Lower leg skin (tissue), 4 donors: ENCODE results near the gene SPRED2. TPM values are rescaled to one million over a fixed set of nuclear protein-coding genes. Genes with fewer than 3 reads are reported as not detected.
"Not testable (repeated sequence)": the region's sequence is repeated elsewhere in the genome, so short reads cannot be mapped to it uniquely, and the experiment has no call there.

Experiments
- DNase-seq, 2 donors: peaks; one replicate each; pipeline ENCODE4 v3.0.0-alpha.2; 2019; ENCODE audit warnings: low spot score in 2 of 2
- H3K4me3 ChIP-seq: fragments of 200-600 bp; sonication (generic); 2 replicates; pipeline ENCODE4 v1.5.1; 2017; ENCODE audit warnings: mild to moderate bottlenecking, low read depth; ENCODE audit not compliant: poor library complexity, severe bottlenecking
- POLR2A ChIP-seq, 2 donors: fragments of 450-650 bp; IDR thresholded peaks; one replicate each; pipeline ENCODE4 v1.6.1; 2016 to 2017; ENCODE audit warnings: antibody characterized with exemption in 2 of 2, mild to moderate bottlenecking in 1 of 2, moderate library complexity in 1 of 2
- WGBS, 2 donors: methylation state at CpG; one replicate each; pipeline ENCODE4 v1.1.5; 2018; 5-methylcytosine and 5-hydroxymethylcytosine counted together
- intact Hi-C: fragments of 100-400 bp; cut with DNase I; formaldehyde crosslinking; loops from one replicate; pipeline ENCODE4 v1.15.0; 2023; ENCODE audit warnings: low total_unique reads
- total RNA-seq, 4 donors: library from RNA; depleted of rRNA; stranded (reverse); fragments of >200 nt; gene quantifications; one replicate each; pipeline ENCODE4 v1.1.0, GENCODE V29; 2016
- TF ChIP-seq, protein P1 (sequence below), 3 donors: fragments of 450-650 bp; IDR thresholded peaks; one replicate each; pipeline ENCODE4 v1.5.1; 2016; ENCODE audit warnings: antibody characterized with exemption in 3 of 3, mild to moderate bottlenecking in 3 of 3, moderate library complexity in 2 of 3

The SPRED2 gene
- total RNA-seq, 4 donors from 2014 or later: 14.5 to 21.7 (median 16.6) TPM

DNA sequence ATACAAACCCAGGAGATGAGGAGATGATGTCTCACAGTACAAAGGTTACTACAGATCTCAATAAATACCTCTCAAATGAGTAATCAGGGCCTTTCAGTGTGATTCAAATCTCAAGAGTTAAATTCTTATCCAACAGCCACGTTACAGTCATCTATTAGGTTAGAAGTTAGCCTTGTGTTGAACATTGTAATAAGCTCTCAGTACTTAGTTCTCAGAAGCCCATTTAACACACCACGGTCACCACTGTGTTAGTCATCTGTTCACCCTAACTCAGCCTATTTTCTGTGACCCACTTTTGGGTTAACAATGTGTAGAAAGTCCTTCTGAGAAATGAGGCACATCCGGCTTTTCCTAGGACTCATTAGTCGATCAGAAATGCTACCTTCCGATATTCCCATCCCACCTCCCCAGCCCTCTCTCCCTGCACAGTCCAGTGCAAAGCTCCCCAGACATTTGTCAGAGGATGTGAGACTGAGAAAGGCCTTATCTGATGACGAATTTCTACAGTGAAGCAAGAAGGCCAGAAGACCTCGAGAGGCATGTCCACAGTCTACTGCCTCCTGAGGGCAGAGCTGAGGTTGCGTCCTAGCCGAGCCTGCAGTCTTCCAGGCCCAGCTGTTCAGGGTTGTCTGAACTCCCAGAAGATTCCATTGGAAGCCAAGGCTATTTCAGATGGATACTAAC lies 112.2 kb downstream of the SPRED2 start:
- TF ChIP-seq, protein P1, sequence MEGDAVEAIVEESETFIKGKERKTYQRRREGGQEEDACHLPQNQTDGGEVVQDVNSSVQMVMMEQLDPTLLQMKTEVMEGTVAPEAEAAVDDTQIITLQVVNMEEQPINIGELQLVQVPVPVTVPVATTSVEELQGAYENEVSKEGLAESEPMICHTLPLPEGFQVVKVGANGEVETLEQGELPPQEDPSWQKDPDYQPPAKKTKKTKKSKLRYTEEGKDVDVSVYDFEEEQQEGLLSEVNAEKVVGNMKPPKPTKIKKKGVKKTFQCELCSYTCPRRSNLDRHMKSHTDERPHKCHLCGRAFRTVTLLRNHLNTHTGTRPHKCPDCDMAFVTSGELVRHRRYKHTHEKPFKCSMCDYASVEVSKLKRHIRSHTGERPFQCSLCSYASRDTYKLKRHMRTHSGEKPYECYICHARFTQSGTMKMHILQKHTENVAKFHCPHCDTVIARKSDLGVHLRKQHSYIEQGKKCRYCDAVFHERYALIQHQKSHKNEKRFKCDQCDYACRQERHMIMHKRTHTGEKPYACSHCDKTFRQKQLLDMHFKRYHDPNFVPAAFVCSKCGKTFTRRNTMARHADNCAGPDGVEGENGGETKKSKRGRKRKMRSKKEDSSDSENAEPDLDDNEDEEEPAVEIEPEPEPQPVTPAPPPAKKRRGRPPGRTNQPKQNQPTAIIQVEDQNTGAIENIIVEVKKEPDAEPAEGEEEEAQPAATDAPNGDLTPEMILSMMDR (IDR thresholded peaks at IDR 0.05): no peak
- TF ChIP-seq POLR2A (IDR thresholded peaks at IDR 0.05): no peak
- intact Hi-C loops: no loop called here
- no peak for DNase-seq
- 64 to 66% methylated on average over 9 of the region's 9 CpGs for WGBS, 2 donors
- H3K4me3 ChIP-seq: no peak overlapping the region

DNA sequence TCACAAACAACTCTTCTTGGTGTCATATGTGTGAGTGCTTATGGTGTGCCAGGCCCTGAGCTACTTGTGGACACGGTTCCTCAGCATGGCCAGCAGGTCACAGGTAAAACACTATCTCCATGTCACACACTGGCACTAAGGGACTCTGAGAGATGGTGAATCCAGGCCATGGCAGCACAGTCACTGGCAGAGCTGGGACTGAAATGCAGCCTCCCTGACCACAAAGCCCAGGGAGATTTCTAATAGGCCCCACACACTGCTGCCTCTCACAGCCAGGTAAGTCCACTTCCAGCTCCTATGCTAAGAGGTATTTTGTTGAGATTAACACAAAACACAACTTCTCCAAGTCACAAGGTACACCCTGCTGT lies 112.7 kb downstream of the SPRED2 start:
- intact Hi-C loops: no loop called here
- DNase-seq: no peak
- no peak overlapping the region for H3K4me3 ChIP-seq
- TF ChIP-seq POLR2A (IDR thresholded peaks at IDR 0.05): no peak
- TF ChIP-seq, protein P1 (IDR thresholded peaks at IDR 0.05): no peak
- whole genome bisulfite sequencing, 2 donors: 96 to 100% methylated on average over 1 of the region's 1 CpG

DNA sequence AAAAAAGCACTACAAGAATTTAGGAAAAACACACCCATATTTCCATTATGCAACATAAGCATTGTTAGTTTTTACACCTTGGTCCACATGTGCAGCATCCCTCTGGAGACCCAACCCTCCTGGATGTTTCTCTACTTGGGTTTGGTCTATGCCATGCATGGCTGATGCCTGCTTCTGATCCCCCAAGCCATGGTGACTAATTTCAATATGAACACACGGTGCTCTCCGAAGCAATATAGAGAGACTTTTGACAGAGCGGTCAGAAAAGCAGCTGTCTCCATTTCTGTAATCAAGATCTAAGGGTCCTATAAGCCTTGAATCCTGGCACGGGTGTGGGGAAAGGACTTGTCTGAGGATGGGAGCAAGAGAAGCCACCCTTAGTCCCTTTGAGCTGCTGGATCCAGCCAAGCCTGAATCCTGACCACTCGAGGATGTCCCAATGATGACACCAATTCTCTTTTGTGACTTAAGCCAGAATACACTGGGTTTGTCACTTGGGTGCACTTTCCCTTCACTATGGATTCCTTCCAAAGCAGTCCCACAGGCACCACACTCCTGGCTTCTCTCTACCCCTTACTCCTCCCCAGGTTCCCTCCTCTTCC lies 113.2 kb downstream of the SPRED2 start:
- intact Hi-C loops: no loop called here
- WGBS, 2 donors: 96 to 97% methylated on average over 5 of the region's 5 CpGs
- no peak for TF ChIP-seq POLR2A (IDR thresholded peaks at IDR 0.05)
- TF ChIP-seq, protein P1 (IDR thresholded peaks at IDR 0.05): no peak
- no peak for DNase-seq
- no peak overlapping the region for H3K4me3 ChIP-seq

DNA sequence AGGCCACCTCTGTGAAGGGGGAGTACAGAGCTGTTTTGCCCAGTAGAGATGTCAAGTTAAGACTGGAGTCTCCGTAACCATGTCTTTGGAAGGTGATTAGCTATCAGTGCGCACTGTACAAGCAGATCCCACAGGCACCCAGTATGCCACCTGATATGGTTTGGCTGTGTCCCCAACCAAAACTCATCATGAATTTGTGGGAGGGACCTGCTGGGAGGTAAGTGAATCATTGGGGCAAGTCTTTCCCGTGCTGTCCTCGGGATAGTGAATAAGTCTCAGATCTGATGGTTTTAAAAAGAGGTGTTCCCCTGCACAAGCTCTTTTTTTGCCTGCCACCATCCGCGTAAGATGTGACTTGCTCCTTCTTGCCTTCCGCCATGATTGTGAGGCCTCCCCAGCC lies 114.6 kb downstream of the SPRED2 start:
- intact Hi-C loops: no loop called here
- WGBS, 2 donors: 79 to 95% methylated on average over 7 of the region's 7 CpGs
- DNase-seq: no peak
- TF ChIP-seq POLR2A (IDR thresholded peaks at IDR 0.05): no peak
- TF ChIP-seq, protein P1 (IDR thresholded peaks at IDR 0.05): no peak
- H3K4me3 ChIP-seq: no peak overlapping the region

DNA sequence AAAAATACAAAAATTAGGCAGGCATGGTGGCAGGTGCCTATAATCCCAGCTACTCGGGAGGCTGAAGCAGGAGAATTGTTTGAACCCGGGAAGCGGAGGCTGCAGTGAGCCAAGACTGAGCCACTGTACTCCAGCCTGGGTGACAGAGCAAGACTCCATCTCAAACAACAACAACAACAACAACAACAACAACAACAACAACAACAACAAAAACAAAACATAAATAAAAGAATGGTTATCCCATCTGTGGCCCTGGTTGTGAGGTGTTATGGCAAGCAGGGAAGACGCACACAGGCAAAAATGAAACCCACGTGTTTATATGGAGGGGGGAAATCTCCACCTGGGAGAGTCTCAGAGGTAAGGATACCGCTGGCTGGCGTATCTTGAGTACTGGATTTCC lies 115.0 kb downstream of the SPRED2 start:
- H3K4me3 ChIP-seq, DNase-seq, intact Hi-C loops: not testable (repeated sequence)
- 91 to 96% methylated on average over 6 to 7 of the region's 7 CpGs for WGBS, 2 donors

DNA sequence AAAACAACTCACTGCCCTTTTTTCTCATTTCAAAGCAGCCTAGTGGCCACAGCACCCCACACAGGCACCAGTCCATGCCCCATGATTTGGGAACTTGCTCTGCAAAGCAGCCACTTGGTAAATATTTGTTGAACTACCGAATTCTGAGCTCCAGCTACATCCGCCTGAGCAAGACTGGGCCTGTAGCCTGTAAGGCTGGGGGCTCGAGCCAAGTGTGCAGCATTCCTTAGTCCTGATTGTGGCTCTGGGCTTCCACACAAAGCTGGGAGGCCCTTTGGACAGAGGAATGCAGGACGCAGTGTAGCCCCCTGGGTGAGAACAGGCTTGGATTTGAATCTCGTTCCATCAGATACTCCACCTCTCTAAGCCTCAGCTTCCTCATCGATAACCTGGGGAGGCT lies 116.3 kb downstream of the SPRED2 start:
- 47 to 50% methylated on average over 6 of the region's 6 CpGs for WGBS, 2 donors
- TF ChIP-seq, protein P1 (IDR thresholded peaks at IDR 0.05): no peak
- no peak for TF ChIP-seq POLR2A (IDR thresholded peaks at IDR 0.05)
- H3K4me3 ChIP-seq: no peak overlapping the region
- peak in 1 of 2 donors; percentile 59 for DNase-seq
- intact Hi-C loops: no loop called here
